Left forelimb (tissue), 1 donor: Measurements from ENCODE around the gene ATE1.
"Not testable (repeated sequence)": the region's sequence is repeated elsewhere in the genome, so short reads cannot be mapped to it uniquely, and the experiment has no call there.

Source experiments
- DNase-seq: peaks from one replicate; pipeline ENCODE4 v3.0.0-alpha.2; 2018; ENCODE audit warnings: low spot score

ATE1 gene

DNA sequence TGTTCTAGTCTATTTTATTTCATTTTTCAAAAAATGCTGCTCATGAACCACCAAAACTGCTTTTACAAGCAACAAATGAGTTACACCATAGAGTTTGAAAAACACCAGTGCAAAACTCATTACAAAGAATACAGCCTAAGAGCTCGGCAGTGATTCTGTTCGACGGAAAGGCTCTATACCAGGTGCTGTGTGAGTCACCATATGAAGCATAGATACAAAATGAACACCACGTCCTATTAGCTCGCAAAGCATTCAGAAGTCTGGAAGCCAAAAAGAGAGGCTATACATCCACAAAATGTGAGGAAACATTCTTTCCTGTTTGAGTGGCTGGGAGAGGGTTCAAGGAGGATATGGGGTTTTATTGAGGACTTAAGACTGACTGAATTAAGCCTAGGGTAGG, 136.1 kb downstream of the ATE1 start:
- DNase-seq = no peak

DNA sequence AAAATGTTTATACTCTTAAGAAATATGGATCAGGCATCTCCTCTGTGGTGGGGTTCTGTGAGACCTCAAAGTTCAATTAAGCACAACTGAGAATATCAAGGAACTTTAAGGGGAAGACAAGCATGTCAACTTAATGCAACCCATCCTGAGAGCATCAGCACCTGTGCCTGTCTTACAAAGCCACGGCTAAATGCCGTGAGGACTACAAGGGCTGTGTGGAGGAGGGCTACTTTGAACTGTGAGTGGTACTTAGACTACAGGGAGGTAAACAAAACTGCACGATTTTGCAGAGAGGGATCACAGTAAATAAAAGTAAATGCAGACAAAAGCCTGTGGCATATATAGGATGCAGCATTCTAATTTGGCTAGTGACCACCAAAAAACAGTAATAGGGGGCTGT, 139.1 kb downstream of the ATE1 start:
- DNase-seq = no peak

DNA sequence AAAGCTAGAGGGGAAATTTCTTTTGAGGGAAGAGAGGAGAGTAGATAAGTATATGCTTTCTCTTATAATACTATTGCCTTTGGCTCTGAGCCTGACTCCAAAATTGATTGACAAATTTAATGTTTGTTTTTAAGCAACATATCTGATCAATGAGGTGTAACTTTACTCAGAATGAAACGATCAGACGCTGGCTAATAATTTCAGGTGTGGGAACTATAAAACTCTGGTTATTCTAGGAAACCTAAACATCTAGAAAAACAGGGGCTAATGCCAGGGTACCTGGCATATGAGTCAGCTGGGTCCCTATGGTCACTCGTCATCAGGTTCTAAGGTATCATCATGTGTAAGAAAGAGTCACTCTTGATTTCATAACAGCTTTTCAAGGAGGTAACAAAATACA, 139.7 kb downstream of the ATE1 start:
- DNase-seq = no peak

DNA sequence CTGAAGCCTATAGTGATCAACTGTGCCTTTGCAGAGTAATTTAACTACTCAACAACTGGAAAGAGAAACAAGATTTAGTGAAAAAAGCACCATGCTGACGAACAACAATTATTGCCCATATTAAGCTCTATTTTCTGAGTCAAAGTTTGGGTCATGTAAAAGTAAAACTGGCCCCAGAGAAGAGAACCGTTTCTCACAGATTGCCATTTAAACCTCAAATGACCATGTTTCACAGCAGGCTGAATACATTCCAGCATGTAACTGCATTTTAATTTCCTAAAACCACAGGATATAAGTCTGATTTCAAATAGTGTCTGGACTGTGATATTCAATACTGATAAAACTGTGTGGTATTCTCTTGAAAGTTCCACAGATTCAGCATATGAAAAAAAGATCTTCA, 140.7 kb downstream of the ATE1 start:
- DNase-seq = no peak

DNA sequence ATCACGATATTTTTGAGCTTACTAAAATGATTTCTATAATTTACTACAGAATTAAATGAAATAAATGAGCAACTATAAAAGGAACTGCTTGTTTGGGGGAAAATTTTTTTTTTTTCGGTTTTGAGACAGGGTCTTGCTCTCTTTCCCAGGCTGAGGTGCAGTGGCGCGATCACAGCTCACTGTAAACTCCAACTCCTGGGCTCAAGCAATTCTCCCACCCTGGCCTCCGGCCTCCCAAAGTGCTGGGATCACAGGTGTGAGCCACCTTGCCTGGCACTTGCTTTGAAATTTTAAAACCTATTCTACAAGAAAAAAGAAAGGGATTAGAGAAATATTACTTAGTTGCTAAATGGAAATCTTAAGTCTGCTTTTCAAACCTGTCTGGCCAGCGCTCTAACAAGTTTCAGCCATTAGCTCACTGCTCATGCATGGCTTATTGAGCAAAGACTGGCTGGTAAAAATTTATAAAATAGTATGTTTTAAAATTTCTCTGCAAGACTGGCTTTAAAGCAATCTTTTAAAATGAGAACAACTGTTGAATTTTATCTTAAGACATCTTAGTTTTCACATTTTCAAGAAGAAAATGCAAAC, 144.0 kb downstream of the ATE1 start:
- DNase-seq = no peak

DNA sequence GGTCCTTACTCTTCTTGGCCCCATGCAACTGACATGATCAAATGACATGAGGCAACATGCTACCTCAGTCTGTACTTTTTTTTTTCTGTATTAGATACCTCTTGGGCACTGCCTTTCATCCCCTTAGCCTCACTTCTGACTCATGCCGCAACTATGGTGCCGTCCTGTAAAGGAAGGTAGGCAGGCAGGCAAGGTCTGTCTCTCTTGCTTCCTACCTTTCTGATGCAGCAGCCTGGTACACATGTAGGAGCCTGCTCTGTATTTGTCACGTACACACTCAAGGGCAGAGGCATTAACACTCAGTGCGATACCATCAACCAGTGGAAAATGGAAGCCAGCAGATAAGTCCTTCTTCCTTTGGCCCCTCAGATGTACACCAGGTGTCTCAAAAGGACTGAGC, 146.7 kb downstream of the ATE1 start:
- DNase-seq = no peak

DNA sequence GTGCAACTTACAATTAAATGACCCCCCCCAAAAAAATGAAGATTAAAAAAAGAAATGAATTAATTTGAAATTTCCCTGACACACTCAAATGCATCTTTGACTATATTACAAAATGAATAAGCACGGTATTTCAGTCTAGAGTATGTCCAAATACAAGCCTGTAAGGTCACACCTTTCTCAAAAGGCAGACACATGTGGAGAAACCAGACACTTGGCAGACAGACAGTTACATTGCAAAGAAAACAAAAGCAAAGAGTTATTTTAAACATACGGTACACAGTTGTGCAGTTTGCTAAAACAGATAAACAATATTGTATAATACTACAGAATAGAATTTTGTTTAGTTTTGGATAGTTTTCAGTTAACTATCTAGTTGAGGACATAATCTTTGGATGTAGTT, 153.0 kb downstream of the ATE1 start:
- DNase-seq = no peak

DNA sequence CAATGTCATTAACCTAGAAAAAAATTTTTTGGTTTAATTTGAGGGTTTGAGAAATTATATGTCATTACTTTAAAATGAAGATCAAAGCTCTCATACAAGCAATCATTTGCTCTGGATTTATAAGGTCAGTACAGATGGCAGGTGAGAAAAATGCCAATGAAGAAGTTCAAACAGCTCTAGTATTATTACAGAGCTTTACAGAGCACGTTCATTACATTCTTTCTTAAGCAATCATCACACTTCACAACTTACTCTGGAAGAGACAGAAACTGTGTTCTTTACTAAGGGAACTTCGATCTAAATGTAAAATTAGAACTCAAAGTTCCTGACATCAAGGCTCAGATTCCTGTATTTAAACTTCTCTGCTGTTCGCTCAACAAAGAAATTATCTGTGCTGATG, 153.4 kb downstream of the ATE1 start:
- DNase-seq = no peak

DNA sequence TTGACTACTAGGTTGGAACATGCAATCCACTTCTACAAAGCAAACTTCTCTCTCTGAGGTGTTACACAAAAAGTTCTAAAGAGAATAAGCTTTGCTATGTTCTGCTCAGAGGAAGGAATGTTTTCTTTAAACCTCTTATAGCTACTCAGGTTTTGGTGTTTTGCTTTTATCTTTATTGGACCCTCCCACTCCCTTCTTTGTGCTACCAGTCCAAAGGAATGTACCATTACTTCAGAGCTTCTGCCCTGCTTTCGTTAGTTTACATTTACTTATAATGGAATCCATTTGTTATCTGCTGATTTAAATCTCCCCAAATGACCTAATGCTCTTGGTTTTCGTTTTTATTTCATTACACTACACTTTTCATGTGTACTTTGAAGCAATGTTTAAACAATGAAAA, 154.9 kb downstream of the ATE1 start:
- DNase-seq = no peak

DNA sequence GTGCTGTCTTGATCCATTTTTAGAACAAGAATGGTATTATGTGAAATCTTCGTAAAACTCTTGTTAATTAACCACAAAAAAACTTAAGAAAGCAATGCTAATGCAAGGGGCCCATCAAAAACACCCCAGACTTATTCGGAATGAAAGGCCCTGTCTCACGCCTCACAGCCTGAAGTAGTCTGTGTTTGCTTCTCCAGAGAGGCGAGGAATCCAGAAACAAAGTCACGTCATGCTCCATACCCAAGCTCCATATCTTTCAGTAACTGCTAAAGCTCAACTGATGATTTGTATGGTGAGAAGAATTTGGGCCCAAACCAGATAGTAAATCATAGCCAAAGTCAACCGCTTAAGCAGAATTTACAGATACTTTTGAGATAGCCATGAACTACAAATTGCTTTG, 155.4 kb downstream of the ATE1 start:
- DNase-seq = no peak

DNA sequence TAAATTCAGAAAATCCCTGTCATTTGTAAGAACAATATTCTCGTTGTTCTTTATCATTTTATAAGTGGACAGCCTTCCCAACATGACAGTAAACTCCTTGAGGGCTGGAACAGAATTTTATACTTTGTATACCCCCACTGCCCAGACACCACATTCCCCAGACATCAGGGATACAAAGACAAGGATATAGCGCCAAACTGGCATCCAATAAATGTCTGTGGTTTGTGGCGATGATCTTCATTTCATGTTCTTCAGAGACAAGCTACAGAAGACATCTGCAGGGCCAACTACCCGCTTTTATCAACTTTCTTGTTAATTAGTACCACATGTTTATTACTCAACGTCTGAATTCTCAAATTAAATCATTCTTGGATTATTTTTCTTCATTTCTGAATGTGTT, 155.9 kb downstream of the ATE1 start:
- DNase-seq = no peak

DNA sequence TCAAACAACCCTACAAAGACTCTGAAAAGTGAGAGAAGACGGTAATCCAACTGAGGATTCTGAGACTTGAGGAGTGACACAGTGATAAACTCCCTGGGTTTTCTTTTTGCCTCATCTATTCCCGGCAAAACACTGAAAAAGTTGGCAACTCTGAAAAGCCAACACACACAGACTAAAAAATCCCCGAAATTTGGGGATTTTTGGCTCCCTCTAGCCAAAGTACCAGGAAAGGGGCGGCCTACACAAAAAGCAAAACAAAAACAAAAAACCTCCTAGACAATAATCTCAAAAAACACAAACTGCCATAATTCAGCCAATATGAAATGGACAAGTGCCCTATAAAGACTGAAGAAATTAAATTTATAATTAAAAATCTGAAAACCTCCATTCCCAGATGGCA, 161.4 kb downstream of the ATE1 start:
- DNase-seq = no peak

DNA sequence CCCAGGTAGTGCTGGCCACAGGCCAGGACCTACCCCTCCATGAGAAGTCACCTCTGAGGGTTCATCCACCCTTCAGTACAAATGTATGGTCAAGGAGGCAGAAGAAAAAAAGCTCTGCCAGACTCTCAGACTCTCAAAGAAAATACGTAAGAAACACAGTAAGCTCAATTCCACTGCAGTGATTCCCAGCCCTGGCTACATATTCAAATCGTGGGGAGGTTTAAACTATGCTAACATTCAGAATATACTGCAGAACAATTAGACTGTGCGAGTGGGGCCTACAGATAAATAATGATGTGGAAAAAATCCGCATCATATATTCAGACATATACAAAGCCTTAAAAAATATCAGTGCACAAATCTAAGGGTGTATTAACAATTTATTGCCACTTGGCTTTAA, 162.6 kb downstream of the ATE1 start:
- no peak for DNase-seq

DNA sequence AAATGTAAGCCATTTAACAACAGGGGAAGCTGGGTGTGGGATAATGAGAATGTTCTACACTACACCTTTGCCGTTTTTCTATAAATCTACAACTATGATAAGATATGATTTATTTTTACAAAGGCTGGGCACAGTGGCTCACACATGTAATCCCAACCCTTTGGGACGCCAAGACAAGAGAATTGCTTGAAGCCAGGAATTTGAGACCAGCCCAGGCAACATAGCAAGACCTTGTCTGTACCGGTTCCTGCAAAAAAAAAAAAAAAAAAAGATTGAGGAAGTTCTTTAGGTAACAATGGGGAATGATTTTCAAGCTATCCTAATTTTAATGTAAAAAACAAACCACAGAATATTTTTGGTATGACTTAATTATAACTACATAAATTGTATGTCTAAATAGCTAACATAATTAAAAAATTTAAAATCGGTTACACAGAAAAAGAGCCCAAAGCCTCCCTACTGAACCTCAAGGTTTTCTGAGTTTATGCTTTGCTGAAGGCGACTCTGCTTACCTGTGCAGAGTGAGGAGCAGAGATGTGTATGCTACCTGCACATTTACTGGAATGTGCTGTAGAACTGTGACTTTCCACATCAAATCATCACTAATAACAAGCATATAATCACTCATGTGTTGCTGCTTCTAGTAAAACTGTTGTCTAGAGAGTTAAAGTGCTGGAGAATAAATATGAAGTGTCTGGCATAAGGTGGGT, 163.4 kb downstream of the ATE1 start:
- no peak for DNase-seq

DNA sequence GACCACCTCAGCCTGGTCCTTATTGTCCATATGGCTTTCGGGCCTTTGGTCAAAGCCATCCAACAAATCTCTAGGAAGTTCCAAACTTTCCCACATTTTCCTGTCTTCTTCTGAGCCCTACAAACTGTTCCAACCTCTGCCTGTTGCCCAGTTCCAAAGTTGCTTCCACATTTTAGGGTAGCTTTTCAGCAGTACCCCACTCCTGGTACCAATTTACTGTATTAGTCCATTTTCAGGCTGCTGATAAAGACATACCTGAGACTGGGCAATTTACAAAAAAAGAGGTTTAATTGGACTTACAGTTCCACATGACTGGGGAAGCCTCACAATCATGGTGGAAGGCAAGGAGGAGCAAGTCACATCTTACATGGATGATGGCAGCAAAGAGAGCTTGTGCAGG, 170.6 kb downstream of the ATE1 start:
- DNase-seq = not testable (repeated sequence)

DNA sequence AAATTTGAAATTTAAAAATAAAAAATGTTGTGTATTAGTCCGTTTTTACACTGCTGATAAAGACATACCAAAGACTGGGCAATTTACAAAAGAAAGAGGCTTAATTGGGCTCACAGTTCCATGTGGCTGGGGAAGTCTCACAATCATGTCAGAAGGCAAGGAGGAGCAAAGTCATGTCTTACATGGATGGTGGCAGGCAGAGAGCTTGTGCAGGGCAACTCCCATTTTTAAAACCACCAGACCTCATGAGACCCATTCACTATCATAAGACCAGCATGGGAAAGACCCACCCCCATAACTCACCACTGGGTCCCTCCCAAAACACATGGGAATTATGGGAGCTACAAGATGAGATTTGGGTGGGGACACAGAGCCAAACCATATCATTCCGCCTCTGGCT, 172.3 kb downstream of the ATE1 start:
- not testable (repeated sequence) for DNase-seq

DNA sequence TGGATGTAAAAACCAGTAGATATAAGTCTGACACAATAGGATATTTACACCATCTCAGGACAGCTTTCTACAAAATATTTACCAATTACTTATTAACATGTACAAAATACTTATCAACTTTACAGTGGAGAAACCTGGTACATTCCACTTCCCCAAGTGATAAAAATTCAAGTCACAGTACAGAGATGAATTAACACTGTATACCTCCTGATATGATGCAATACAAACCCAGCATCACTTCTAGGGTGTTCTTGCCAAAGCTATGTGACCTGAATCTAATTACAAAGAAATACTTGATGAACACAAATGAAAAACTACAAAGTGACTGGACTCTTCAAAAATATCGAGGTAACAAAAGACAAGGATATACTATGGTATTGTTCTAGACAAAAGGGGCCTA, 173.2 kb downstream of the ATE1 start:
- DNase-seq = no peak

DNA sequence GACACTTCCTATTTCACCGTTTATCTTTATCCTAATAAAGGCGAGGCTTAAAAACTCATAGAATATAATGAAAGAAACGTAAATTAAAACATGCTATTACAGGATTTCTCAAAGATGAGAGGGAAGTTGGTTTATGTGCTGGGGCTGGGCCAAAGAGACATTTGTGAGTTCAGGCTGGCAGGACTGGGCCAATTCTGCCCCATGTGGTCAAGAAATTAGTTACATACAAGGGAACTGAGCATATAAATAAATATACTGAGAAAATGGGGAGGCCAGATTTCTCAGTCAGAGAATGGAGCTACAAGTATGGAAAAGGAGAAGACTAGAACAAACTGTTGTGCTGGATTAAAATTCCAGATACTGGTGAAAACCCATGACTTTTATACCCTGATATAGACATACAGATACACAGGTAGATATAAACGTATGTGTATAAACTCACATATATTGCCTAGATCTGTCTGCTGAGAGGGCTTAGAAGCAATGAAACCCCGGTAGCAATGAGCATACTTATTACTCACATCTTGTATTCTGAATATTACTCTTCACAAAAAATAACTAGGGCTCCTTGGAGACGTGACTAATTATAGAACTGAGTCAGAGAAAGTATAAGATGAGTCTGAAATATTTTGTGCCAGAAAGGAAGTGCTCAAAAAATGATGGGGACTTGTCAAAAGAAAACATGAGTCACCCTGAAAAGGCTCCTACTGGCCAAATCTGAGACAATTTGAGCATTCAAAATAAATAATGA, 173.9 kb downstream of the ATE1 start:
- DNase-seq = no peak

DNA sequence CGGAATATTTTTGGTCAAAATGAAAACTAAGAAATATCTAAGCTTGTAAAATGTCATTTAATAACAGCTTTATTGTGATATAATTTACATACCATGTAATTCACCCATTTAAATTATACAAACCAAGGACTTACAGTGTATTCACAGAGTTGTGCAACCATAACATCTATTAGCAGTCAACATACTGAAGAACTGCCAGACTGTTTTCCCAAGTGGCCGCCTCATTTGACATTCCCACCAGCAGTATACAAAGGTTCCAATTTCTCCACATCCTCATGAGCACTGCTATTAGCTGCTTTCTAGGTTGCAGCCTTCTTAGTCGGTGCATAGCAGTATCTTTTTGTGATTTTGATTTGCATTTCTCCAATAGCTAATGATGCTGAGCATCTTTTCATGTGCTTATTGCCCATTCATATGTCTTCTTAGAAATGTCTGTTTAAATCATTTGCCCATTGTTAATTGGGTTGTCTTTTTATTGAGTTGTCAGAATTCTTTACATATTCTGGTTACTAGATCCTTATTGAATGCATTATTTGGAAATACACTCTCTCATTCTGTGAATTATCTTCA, 176.6 kb downstream of the ATE1 start:
- DNase-seq = no peak

DNA sequence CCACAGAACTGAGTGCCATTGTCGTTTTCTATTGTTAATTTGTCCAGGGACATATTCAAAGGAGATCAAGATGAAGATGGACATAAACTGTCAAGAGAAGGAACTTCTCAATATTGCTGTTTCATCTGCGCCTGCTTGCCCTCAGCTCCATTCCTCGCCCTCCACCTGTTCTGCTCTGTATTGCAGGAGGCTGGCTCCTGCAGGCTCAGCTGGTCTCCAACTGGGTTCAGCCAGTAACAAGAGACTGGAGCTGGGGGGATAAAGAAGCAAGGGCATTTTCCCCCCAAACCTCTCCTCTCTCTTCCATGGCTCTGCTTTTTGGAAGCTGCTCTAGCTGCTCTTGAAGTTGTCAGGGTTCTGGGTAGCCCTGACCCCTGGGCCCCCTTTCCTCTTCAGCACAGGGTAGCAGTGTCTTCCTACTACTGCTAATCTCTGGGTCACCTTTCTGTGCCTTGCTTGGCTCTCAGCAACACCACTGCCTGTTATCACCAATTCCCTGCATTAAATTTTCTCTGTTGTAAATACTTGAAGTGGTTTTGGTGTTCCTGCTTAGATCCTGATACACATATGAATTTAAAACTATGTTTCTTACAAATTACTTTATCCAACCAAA, 180.6 kb downstream of the ATE1 start:
- no peak for DNase-seq

DNA sequence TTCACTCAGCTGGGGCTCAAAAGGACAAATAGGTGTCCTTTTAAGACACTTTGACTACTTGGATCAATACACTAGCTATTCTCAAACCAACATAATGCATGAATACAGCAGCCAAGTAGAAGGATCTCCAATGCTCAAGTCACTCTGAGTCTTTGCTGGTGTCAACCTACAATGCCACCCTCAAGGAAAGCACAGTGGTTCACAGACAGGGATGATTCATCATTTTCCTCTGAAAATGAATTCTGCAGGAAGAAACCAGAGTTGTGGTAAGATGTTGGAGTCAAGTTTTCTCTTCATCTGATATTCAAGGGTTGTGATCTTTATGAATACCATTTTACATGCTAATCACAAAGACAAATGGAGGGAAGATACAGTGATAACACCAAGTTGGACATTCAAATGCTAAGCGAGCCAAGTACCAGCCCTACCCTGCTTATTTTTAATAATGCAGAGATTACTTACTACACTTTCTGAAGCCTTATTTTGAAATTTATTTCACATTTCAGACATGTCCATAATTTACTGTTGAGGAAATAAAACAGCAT, 186.5 kb downstream of the ATE1 start:
- DNase-seq = no peak

DNA sequence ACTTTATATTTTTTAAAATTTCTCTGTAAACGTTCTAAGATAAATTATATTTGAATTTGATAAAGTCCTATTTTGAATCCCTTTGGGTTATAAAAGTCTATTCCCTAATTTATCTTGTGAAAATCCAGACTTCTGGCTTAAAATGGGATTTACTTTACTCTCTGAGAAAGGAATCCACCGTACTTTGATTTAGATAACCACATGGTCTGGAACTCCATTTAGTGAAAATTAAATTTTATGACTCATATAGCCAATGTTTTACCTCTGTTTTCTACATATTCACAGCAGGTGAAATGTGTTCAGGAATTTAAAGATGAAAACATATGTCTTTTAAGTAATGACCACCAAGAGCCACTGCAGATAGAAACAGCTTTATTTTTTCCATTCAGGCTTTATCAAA, 187.8 kb downstream of the ATE1 start:
- no peak for DNase-seq
